Stimulated activated CD8-positive, alpha-beta memory T cell treated with anti-CD3 and anti-CD28 coated beads, Interleukin-12 subunit alpha, Interleukin-12 subunit beta, amount 100 ng/mL, for 24 hours (primary cell): ENCODE measurements around the gene TXNDC17.
"Not testable (repeated sequence)": the region's sequence is repeated elsewhere in the genome, so short reads cannot be mapped to it uniquely, and the experiment has no call there.

Source experiments
- DNase-seq: peaks from one replicate; pipeline ENCODE4 v3.0.0-alpha.2; 2020; ENCODE audit errors: extremely low read depth

The TXNDC17 gene

DNA sequence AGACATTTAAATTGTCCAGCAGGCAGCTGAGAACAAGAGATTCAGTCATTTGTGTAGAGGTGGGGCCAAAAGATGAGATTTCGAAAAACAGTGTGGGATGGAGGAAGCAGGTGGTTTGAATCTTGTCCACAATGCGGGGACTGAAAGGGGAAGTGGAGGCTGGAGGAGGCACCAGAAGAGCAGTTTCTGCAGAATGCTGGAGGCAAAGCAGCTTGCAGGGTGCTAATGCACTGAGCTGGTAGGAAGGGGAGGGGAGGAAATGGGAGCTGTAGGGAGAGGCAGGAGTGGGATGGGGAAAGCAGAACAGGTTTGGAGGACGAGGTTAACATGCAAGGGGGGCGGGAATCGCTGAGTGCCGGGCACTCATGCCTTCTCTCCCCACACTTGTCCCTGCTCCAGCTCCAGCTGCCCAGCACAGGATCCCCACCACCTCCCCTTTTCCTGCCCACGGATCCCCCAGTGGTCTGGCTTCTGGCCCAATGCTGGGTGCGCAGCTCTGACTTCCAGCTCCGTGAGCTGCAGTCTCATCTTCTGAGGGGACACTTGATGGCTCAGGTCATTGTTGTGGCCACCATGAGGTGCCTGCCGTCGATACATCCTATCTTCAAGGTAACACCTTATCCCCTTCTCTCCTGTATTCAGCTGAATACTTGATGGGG is 20.1 kb downstream of the TXNDC17 start:
- DNase-seq: no peak

DNA sequence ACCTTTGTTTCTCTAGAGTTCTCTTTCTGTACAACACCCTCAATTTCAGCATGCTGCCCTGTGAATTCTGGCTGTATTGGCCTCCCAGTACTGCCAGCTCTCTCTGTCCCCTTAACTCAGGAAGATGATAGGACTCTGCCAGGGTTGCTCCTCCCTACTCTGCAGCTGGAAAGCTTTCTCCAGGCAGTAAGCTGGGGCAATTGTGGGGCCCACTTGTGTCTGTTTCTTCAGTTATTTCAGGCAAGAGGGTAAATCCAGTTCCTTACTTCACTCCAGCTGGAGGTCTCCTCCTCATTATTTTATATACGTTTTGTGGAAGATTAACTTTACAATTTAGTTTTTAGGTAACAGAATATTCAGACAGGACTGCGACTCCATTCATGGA is 20.6 kb downstream of the TXNDC17 start:
- DNase-seq: no peak

DNA sequence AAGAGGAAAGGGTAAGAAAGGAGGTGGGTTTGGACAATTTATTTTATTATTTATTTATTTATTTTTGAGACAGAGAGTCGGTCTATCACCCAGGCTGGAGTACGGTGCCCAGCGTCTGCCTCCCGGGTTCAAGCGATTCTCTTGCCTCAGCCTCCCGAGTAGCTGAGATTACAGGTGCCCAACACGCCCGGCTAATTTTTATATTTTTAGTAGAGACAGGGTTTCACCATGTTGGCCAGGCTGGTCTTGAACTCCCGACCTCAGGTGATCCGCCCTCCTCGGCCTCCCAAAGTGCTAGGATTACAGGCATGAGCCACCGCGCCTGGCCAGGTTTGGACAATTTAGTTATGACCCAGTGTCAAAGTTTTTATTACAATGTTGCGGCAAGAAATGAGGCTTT is 22.3 kb downstream of the TXNDC17 start:
- DNase-seq: not testable (repeated sequence)

DNA sequence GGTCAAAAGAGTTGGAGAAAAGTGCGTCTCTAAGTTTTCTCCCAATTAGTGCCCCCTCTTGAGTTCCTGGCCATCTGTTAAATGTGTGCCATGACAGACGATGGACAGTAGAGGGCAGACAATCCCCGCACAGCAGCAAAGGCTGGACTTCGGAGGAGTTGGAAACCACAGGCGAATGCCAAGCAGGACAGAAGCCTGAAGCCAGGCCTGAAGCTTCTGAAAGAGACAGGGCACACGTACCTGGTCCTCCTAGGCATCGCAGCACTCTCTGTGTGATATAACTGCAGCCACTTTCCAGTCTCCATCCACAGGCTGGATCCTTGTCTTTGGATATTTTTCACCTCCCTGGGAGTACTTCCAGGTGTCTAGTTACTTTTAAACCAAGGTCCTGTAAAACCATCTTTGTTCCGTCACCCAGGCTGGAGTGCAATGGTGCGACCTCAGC is 25.2 kb downstream of the TXNDC17 start:
- DNase-seq: no peak

DNA sequence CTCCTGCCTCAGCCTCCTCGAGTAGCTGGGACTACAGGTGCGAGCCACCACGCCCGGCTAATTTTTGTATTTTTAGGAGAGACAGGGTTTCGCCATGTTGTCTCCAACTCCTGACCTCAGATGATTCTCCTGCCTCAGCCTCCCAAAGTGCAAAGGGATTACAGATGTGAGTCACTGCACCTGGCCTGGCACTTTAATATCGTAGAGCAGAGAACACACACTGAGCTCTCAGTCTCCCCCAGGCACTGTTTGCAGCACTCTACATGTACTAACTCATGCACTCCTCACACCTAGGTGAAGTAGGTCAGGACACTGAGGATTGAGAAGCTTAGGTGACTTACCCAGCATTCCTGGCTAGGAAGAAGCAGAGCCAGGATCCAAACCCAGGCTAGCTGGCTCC is 25.7 kb downstream of the TXNDC17 start:
- DNase-seq: no peak

DNA sequence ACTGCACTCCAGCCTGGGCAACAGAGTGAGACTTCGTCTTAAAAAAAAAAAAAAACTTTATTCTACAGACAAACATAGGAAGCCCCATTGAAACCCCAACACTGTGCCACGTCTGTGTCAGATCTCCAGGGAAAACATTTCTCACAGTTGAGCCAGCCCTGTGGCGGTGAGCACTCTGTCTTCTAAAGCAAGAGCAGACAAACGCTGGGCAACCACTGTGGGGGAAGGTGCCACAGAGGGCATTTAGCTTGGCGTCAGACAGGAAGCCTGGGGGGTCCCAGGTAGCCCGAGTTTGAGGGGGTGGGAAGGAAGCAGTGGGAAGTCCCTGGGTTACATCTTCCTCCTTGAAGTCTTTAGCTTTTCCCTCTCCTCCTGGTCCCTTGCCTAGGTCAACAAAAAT is 26.7 kb downstream of the TXNDC17 start:
- no peak for DNase-seq

DNA sequence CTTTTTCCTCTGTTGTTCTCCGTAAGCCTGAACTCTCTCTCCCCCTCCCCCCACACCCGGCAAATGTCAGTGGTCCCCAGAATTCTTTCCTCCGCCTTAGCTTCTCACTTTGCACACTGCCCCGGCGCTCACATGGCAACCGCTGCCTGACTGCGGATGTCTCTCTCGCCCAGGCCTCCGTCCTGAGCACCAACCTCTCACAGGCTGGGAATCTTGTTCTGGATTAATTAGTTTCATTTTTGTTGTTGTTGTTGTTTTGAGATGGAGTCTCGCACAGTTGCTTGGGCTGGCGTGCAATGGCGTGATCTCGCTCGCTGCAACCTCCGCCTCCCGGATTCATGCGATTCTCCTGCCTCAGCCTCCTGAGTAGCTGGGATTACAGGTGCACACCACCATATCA is 27.4 kb downstream of the TXNDC17 start:
- no peak for DNase-seq

DNA sequence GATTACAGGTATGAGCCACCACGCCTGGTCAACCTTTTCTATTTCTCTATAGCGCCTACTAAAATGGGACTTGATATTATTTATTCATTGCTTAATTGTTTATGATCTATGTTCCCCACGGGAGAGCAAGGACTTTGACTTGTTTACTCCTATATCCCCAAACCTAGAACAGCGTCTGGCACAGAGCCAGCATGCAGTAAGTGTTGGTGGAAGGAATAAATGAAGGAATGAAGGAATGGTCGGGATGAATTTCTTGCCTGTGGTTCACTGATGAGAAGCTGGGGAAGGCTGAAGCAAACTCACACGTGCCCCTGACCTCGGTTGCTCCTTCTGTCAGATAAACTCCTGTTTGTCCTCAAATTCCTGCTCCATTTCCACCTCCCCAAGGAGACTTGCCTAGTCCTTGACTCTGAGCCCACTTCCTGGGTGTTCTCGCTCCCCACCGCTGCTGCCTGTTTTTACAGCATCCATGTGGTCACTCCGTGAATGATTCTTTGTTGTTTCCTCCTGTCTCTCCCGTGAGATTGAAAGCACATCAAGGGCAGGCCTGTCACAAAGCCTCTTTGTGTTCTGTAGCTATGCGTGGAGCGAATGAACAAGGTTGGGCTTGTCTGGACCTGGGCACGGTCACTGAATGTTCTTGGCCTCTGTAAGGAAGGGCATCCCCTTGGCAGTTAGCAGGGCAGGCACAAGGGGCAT is 28.0 kb downstream of the TXNDC17 start:
- no peak for DNase-seq

DNA sequence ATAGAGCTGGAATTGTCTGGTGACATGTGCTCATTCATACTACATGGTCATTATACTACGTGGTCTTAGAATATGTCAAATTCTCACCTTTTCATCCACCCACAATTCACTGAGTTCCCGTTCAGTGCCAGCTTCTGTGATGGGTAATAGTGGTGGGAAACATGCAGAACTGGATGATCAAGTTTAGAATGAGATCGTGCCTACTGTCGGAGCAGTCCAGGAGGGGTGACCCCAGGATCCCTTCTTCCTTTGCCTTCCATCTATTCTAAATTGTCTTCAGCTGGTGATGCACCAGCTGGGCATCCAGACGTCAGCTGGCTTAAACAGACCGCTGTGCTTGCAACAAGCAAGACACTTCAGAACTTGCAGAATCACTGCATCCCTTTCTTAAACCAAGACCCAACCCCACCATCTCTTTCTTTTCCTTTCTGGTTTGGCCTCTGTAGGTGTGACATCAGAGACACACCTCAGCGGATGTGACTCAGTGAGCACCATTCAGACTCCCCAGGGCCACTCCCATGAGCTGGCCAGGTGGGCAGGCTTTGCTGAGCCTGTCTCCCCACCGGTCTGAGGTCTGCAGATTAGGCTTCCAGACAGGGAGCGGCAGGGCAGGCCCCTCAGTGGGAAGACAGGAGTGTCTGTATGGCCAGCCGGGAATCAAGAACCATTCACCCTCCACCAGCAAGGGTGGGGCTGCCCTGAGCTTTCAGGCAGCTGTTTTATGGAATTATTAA is 28.8 kb downstream of the TXNDC17 start:
- DNase-seq: no peak

DNA sequence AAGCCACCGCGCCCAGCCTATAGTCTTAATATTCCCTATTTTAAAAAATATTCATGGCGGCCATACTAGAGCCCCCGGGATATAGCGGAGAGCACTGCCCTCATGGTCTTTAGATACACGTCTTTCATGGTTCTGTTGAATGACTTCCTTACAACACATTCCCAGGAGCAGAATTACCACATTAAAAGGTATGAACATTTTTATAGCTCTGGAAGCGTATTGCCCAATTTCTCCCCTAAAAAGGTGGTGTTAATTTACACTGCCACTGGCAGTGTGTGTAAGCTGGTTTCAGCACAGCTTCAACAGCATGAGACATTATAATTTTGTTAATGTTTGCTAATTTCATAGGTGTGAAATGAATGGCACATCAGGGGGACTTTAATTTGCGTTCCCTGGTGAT is 29.7 kb downstream of the TXNDC17 start:
- no peak for DNase-seq

DNA sequence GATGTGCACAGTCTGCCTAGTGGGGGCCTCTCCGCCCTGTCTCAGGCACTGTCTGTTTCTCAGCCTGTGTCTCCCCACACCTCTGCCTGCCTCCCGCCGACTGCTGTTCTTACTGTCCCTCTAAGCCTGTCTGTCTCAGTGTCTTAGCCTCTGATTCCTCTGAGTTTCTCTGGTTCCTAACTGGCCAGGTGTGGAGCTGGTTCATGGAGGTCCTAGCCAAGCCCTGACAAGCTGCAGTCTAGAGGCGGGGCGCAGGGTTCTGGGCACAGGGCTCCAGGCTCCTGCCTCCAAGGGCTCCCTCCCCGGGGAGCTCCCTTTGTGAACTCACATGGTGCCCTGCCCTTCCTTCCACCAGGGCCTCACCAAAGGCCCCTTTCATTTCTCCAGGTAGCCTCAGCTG is 30.1 kb downstream of the TXNDC17 start:
- no peak for DNase-seq

DNA sequence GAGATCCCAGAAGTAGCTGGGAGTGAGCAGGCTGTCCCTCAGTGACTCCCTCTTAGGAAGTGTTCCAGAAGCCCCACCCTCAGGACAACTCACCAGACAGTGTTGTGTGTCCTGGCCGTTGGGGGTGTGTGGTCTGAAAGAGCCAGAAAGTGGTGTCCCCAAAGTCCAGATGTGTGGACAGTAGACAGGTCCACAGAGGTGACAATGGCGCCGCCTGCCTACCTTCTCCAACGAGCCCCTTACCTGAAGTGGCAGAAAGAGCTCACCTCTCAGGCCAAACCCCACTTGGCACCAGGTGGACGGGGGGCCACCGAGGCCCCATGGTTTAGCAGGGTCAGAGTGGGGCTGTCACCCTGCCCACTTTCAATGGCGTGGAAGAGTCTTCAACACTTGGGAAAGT is 30.6 kb downstream of the TXNDC17 start:
- DNase-seq: no peak

DNA sequence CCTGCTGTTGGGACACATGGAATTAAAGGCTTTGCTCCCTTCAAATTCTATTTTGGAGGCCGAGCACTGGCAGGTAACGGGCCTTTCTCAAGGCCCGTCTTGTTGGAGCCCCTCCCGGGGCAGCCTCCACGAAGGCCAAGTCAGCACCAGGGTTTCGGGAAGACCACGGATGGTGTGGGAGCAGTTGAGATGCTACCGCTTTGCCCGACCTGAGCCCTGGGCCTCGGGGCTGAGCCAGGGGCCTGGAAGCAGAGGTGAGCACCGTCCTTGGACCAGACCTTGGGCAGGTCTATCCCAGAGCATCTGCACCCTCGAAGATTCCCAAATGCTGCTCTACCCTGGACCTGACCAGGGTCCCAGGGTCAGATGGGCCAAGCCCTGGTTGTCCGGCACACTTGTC is 33.7 kb downstream of the TXNDC17 start:
- DNase-seq: no peak

DNA sequence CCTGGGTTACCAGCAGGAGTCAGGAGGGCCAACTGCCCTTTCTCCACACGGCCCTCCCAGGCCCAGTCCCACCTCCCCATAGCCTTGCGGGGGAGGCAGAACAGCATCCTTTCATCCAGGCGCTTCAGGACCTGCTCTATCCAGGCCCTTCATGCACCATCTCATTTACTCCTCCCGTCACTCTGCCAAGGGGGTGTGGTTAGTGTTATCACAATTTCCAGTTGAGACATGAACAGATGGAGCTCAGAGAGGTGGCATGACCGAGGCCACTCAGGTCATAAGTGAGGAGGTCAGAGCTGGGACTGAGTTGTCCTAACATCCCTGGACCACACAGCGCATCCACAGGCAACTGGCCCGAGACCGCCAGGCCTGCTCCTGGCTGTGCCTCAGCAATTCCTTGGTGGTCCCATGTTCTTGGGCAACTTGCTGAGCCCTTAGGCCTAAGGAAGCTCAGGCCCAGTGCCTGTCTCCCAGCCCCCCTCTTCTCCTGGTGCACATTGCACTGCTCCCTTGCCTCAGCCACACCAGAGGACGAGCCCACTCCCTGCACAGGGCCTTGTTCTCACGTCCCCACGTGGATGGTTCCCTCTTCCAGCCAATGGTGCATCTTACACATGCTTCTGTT is 34.5 kb downstream of the TXNDC17 start:
- no peak for DNase-seq

DNA sequence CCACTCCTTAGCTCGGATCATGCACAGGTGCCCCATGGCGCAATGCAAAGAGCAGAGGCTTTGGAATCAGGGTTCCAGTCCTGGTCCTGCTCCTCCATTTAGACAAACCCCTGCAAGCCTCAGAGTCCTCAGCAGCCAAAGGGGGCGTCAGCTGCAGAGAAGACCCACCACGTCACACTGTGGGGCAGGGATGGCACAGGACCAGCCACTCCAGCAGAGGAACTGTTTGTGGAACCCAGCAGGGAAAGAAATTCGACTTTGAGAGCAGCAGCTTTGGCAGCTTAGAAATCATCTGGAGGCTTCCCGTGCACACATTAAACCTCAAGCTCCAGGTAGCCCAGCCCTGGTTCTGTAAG is 35.9 kb downstream of the TXNDC17 start:
- no peak for DNase-seq

DNA sequence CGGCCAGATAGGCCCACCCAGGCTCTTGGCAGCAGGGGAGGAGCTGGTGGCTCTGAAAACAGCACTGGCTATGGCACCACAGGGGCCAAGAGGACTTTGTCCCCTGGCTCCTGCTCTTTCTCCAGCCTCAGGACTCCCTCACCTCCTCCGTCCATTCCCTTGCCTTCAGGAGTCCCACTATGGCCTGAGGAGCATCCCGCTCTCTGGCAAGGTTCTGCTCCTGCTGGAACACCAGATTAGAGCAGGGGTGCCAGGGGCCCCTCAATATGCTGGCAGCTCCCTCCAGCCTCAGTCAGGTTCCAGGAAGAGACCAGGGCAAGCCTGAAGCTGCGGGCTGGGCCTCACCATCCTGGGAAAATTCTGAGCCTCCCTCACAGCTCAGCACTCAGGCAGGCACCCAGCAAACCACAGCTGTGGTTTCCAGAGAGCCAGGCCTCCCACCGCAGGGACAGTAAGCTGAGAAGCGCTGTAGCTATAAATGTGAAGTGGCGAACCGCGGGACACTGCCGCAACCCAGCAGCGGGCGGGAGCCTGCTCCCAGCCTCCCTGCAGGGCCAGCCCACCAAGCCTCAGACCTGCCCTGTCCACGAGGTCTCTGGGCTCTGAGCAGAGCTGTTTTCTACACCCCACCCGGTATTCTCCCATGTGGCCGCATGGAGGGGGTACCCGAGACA is 36.4 kb downstream of the TXNDC17 start:
- DNase-seq: no peak

DNA sequence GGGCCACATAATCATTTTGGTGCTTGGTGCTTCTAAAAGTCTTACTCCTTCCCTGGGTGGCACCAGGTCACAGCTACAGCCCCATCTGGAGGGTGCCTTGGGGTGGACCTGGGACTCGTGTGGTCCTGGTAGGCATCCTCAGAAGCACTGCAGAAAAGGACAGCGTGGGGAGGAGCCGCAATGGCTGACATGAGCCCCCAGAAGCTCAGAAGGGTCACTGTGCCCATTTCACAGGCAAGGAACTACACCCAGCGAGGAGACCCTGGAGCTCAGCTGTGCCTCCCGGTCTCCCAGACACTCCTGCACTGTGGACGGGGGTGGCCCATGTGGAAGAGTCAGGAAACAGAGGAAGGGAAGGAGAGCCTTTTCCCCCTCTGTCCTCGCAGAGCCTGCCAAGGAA is 37.1 kb downstream of the TXNDC17 start:
- DNase-seq: no peak

DNA sequence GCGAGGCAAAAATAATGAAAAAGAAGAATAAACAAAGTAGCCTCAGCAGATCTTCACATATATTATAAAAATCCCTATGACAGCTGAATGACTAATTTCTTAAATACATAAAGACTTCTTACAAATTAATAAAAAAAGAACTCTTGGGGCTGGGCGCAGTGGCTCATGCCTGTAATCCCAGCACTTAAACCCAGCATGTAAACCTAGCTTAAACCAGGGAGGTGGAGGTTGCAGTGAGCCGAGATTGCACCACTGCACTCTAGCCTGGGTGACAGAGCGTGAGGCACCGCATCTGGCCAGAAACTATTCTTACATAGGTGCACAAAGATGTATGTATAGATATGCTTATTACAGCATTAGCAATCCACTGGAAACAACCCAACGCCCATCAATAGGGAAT is 38.4 kb downstream of the TXNDC17 start:
- no peak for DNase-seq

DNA sequence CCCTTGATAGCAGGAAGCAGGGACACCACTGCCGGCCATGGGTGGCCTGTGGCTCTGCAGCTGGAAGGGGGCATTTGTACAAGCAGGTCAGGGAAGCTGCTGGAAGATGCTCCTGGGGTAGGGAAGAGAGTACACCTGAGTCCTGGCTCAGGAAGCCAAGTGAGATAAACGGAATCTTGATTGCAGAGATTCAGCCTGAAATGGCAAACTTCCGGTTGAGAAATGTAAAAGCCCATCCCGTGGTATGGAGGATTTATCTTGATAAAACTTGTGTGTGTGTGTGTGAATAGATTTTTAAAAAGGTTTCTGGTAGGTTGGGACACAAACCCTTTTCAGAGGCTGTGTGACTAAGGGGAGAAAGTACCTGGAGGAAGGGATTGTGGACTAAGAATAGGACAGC is 40.3 kb downstream of the TXNDC17 start:
- no peak for DNase-seq

DNA sequence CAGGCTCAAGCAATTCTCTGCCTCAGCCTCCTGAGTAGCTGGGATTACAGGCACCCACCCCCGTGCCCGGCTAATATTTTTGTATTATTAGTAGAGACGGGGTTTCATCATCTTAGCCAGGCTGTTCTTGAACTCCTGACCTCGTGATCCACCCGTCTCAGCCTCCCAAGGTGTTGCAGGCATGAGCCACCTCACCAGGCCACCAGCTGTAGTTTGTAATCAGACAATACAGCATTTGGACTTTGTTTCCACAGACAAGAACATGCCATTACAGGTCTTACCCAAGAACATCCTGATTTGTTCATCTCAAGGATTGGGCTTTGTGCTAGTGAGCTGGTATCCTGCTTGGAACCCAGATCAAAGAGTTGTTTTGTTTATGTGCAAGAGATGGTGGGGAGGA is 40.8 kb downstream of the TXNDC17 start:
- DNase-seq: no peak

DNA sequence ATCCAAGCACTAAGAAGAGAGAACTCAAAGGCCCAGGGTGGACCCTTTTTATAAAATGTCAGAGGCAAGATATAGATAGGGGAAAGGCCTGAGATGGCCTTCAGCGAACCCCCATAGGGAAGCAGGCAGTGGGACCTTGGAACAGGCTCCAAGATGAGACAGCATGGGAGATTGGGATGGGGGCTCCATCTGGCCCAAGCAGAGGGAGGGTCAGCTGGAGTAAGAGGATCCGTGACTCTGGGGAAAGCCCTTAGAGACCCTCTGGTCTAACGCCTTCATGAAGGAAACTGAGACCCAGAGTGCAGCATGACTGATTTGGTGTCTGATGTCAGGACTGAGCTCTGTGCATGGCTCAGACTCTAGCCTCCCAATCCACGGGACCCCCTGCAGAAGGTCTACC is 41.5 kb downstream of the TXNDC17 start:
- DNase-seq: no peak

DNA sequence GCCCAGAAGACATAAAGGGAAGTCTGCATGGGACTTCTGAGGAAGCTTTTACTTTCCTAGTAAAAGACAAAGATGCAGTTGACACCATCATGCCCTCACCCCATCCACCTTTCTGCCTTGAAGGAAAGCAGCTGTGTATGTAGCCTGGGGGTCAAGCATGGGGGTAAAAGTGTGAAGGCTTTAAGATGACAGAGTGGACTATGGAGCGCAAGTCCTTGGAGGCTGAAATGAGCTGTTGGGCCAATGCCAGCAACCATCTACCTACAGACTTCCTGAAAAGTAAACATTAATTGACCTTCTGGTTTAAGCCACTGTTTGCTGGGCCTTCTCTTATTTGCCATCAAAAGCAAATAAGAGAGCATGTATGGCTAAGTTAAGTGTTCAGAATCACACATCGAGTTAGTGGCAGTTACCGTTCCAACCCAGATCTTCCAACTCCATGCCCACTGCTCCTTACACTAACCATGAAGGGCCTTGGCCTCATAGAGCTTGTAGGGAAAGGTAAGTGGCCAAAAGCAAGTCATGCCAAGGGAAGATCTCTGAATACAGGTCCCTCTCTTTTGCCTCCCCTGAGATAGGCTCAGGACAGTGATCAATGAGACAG is 42.3 kb downstream of the TXNDC17 start:
- DNase-seq: no peak
